Thyroid gland (tissue), 4 donors: Measurements from ENCODE around the gene CNOT1.

Source experiments
- CTCF ChIP-seq, 6 experiments: fragments of 200-600 bp in 3 of 6; fragments of 450-650 bp in 3 of 6; sonication (generic) in 3 of 6; IDR thresholded peaks; one replicate each; pipeline ENCODE4 v1.5.1; 2016 to 2019; ENCODE audit warnings: antibody characterized with exemption in 6 of 6, mild to moderate bottlenecking in 2 of 6, inconsistent platforms in 1 of 6, moderate library complexity in 1 of 6
- POLR2A ChIP-seq, 2 donors: fragments of 450-650 bp; IDR thresholded peaks; one replicate each; pipeline ENCODE4 v1.6.1; 2017; ENCODE audit warnings: antibody characterized with exemption in 2 of 2, mild to moderate bottlenecking in 2 of 2, moderate library complexity in 1 of 2

DNA sequence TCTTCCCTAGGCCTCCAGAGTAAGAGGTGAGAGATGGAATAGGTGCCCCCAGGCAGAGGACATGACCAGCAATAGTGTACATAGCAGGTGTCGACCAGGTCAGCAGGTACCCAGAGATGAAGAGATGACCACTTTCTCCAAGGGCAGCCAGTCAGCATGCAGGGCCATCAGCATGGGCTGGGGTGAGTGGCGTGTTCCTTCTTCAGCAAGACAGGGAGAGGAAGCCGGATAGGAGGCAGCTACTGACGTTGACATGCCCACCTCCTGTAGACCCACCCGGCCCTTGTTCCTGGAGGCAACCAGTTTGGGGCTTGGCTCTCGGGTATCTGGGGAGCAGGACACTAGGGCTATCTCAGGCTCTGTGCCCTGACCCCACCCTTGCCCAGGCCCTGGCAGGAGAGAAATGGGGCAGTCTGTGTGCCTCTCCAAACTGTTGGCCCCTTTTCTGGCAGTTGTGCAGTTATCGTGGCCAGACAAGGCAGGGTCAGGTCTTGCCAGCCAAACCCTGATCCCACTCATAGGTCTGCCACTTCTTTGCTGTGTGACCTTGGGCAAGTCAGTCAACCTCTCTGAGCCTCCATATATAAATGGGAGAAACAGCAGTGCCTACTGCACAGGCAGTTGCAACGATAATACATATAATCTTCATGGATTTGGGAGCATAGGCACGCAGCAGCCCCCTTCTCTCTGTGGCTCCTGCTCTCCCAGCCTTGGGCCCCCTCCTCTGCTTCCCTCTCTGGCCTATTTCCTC lies 131.1 kb downstream of the CNOT1 start:
- TF ChIP-seq CTCF (IDR thresholded peaks at IDR 0.05), result no peak
- no peak for TF ChIP-seq POLR2A (IDR thresholded peaks at IDR 0.05)
